ENCODE results near the gene DHRS1. TPM values are rescaled to one million over a fixed set of nuclear protein-coding genes. Genes with fewer than 3 reads are reported as not detected.

DHRS1 gene
- total RNA-seq, 4 donors from 2014 or later = 8.2 to 33.0 (median 17.7) TPM

DNA sequence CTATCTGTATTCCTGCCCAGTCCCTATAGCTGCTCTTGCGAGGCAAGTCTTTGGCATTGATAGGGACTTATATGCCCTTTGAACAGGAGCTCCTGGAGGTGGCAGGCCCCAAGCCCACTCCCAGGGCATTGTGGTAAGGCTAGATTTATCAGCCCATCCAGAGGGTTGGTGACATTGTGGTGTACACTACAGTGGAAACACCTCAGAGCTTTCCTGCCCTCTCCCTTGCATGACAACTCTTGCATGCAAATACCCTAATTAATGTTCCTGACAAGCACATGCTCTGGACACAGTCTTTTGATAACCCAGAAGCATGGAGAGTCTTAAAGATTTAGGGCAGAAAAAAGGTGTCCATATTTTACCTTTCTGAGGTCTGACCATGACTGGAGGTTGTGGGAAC lies 41.0 kb upstream of the DHRS1 start:
- ATAC-seq = no peak
- H3K9me3 ChIP-seq = no peaks in the 10 kb centered on the region
- H3K27me3 ChIP-seq = peaks cover 44% of the 10 kb centered on the region
- H3K27ac ChIP-seq = no peak overlapping the region
- H3K4me1 ChIP-seq = peaks cover 0 to 27% (median 5%) of the 10 kb centered on the region in 3 donors
- H3K36me3 ChIP-seq = peaks cover 0 to 8% of the 10 kb centered on the region in 2 donors
- no peak for TF ChIP-seq POLR2A (IDR thresholded peaks at IDR 0.05)
- no peak for TF ChIP-seq EP300 (IDR thresholded peaks at IDR 0.05)
- TF ChIP-seq, protein P1, sequence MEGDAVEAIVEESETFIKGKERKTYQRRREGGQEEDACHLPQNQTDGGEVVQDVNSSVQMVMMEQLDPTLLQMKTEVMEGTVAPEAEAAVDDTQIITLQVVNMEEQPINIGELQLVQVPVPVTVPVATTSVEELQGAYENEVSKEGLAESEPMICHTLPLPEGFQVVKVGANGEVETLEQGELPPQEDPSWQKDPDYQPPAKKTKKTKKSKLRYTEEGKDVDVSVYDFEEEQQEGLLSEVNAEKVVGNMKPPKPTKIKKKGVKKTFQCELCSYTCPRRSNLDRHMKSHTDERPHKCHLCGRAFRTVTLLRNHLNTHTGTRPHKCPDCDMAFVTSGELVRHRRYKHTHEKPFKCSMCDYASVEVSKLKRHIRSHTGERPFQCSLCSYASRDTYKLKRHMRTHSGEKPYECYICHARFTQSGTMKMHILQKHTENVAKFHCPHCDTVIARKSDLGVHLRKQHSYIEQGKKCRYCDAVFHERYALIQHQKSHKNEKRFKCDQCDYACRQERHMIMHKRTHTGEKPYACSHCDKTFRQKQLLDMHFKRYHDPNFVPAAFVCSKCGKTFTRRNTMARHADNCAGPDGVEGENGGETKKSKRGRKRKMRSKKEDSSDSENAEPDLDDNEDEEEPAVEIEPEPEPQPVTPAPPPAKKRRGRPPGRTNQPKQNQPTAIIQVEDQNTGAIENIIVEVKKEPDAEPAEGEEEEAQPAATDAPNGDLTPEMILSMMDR (IDR thresholded peaks at IDR 0.05) = no peak
- no peak for TF ChIP-seq POLR2AphosphoS5 (IDR thresholded peaks at IDR 0.05)
- H3K4me3 ChIP-seq = no peak overlapping the region
- WGBS, 2 donors (ENCODE audit: low coverage in 1 of 2) = no CpG with 5 or more reads among the region's 1 CpG

DNA sequence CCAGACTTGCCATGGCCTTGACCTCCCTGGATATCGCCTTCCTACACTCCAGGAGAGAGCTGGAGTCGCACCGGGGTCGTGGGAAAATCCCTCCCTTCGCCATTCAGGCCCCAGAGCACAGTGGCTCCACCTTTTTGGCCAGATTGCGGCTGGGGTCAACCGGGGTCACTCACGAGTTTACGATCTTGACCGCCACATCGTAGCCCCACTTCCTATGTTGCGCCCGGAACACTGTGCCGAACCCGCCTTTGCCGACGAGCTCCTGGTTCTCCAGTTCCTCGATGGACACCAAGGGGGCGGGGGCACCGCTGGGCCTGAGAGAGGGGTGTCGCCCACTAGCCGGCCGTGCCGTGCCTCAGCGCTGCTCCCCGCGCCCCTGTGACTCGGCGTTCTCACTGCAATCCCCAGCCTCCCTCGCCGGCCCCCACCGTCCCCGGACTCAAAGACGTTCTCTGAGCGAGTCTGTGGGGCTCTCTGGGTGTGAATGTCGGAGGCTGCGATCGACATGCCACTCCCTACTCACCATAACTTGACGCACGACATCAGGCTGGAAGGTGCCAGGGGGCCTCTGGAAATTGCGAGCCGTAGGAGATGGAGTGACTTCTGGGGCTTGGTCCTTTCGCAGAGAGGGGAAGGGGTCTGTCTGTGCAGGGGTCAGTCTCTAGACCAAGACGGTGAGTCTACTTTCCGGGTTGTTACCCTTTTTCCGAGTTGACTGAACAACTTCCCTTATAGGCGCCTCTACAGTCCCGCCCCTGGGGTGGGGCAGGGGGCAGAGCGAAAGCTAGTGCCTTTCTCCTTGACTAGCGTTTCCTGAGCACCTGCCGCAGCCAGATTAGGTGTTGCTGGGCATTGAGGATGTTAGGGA lies 39.9 kb upstream of the DHRS1 start, which contains the start of gene RIPK3:
RIPK3 (minus strand) TSS at position 708 of the 868 bp plus-strand sequence; CDS start at position 543, 165 bp downstream.
- no peak for TF ChIP-seq EP300 (IDR thresholded peaks at IDR 0.05)
- TF ChIP-seq, protein P1 (IDR thresholded peaks at IDR 0.05) = no peak
- no peak for TF ChIP-seq POLR2AphosphoS5 (IDR thresholded peaks at IDR 0.05)
- TF ChIP-seq POLR2A (IDR thresholded peaks at IDR 0.05) = no peak
- Histone ChIP-seq H3K9me3 (no peaks in the 10 kb centered on the region), H3K4me3 (peak within 1 kb of the TSS; percentile 31 to 51), H3K36me3 (peaks cover 0 to 8% of the 10 kb centered on the region in 2 donors), H3K27ac (peak within 1 kb of the TSS in 3 of 4 donors; percentile 24 to 57 (median 54)), H3K4me1 (peaks cover 0 to 34% (median 11%) of the 10 kb centered on the region in 3 donors), H3K27me3 (peaks cover 55% of the 10 kb centered on the region)
- WGBS, 2 donors (ENCODE audit: low coverage in 1 of 2) = 12 to 39% methylated on average over 5 to 11 of the region's 51 CpGs
- ATAC-seq = peak; percentile 29

DNA sequence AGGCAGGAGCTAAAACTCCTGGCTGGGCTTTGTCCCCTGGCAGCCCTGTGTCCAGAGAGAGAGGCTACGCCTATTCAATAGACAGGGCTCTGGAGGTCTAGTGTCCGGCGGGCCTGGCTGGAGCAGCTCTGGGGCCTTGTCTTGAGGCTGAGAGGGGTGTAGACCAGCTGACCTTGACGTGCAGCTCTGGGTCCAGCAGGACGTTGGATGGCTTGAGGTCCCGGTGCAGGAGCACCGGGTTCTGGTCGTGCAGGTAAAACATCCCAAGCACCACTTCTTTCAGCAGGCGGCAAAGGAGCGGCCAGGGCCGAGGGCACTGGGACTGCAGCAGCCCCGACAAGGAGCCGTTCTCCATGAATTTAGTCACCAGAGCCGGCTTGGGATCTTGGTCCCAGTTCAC lies 39.3 kb upstream of the DHRS1 start:
- Histone ChIP-seq H3K27ac (peak overlapping the region in 1 of 4 donors; percentile 24), H3K36me3 (peaks cover 0 to 8% of the 10 kb centered on the region in 2 donors), H3K27me3 (peaks cover 61% of the 10 kb centered on the region), H3K9me3 (no peaks in the 10 kb centered on the region), H3K4me1 (peaks cover 0 to 41% (median 15%) of the 10 kb centered on the region in 3 donors), H3K4me3 (peak overlapping the region in 1 of 2 donors; percentile 51)
- no peak for TF ChIP-seq POLR2AphosphoS5 (IDR thresholded peaks at IDR 0.05)
- TF ChIP-seq POLR2A (IDR thresholded peaks at IDR 0.05) = no peak
- TF ChIP-seq EP300 (IDR thresholded peaks at IDR 0.05) = no peak
- TF ChIP-seq, protein P1 (IDR thresholded peaks at IDR 0.05) = no peak
- no peak for ATAC-seq
- WGBS, 2 donors (ENCODE audit: low coverage in 1 of 2) = 68 to 90% methylated on average over 4 to 7 of the region's 14 CpGs

DNA sequence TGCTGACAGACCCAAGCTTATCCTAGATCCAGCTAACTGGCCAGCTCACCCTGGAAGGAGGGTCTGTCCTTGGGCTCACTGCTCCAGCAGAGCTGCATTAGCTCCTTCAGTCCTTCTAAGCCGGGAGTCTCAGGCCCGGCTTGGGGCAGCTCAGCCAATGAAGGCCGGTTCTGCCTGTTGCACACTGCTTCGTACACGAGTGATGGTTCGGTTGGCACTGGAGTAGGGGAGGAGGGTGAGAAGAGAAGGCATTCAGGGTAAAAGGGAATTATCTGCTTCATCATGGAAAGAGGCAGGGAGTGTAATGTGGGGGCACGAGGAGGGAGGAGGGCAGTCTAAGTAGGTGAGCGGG lies 38.2 kb upstream of the DHRS1 start:
- no peak overlapping the region for H3K27ac ChIP-seq
- WGBS, 2 donors (ENCODE audit: low coverage in 1 of 2) = 83 to 100% methylated on average over 2 of the region's 8 CpGs
- no peak for ATAC-seq
- H3K27me3 ChIP-seq = peaks cover 72% of the 10 kb centered on the region
- H3K4me1 ChIP-seq = peaks cover 0 to 52% (median 15%) of the 10 kb centered on the region in 3 donors
- no peaks in the 10 kb centered on the region for H3K9me3 ChIP-seq
- H3K4me3 ChIP-seq = no peak overlapping the region
- peaks cover 0 to 8% of the 10 kb centered on the region in 2 donors for H3K36me3 ChIP-seq
- TF ChIP-seq EP300 (IDR thresholded peaks at IDR 0.05) = no peak
- no peak for TF ChIP-seq POLR2A (IDR thresholded peaks at IDR 0.05)
- TF ChIP-seq, protein P1 (IDR thresholded peaks at IDR 0.05) = no peak
- no peak for TF ChIP-seq POLR2AphosphoS5 (IDR thresholded peaks at IDR 0.05)
